Pancreas (tissue), 10 donors: ENCODE data around the gene ST6GALNAC3. TPM values are rescaled to one million over a fixed set of nuclear protein-coding genes. Genes with fewer than 3 reads are reported as not detected.

Experiments
- ATAC-seq, 4 donors: fragments of 200-7000 bp; cut with Tn5 transposase; one replicate each; pipeline versions ENCODE4 v1.8.0 to v1.9.1; 2020; ENCODE audit warnings: mild to moderate bottlenecking in 4 of 4, moderate library complexity in 4 of 4
- DNase-seq, 6 donors: peaks; one replicate each; pipeline ENCODE4 v3.0.0-alpha.2; 2020
- FAIRE-seq: peaks from 2 replicates; lab custom pipeline; 2012; peaks lifted over from hg19 to GRCh38; lab: Jason Lieb, UNC
- H3K27ac ChIP-seq, 4 donors: fragments of 200-600 bp; sonication (generic); 1 replicate in 3 of 4; 2 replicates in 1 of 4; pipeline versions ENCODE4 v1.5.0 to v1.8.0; 2020
- H3K27me3 ChIP-seq, 4 donors: fragments of 200-600 bp; one replicate each; pipeline ENCODE4 v1.8.0; 2021
- H3K36me3 ChIP-seq, 3 donors: fragments of 200-600 bp; sonication (generic) in 1 of 3; one replicate each; pipeline versions ENCODE4 v1.5.0 to v1.8.0; 2020 to 2021
- H3K4me1 ChIP-seq, 3 donors: fragments of 200-600 bp; one replicate each; pipeline ENCODE4 v1.8.0; 2021
- H3K4me3 ChIP-seq, 4 donors: fragments of 200-600 bp; sonication (generic) in 2 of 4; one replicate each; pipeline versions ENCODE4 v1.5.0 to v1.8.0; 2020 to 2021
- H3K9me3 ChIP-seq, 4 donors: fragments of 200-600 bp; one replicate each; pipeline ENCODE4 v1.8.0; 2021
- CTCF ChIP-seq, 4 donors: fragments of 200-600 bp; sonication (generic) in 3 of 4; IDR thresholded peaks; one replicate each; pipeline versions ENCODE4 v1.5.0 to v1.8.0; 2021; ENCODE audit warnings: antibody characterized with exemption in 4 of 4
- whole genome bisulfite sequencing, 2 donors: extraction: QIAGEN DNeasy Blood & Tissue Kit; methylation state at CpG; one replicate each; pipeline ENCODE4 v1.1.7; 2013; 5-methylcytosine and 5-hydroxymethylcytosine counted together
- intact Hi-C, 3 donors: fragments of 100-400 bp; cut with DNase I; formaldehyde crosslinking; loops; one replicate each; pipeline versions ENCODE4 v1.11.1 to v1.14.2; 2022
- polyA plus RNA-seq, 2 donors: library from polyadenylated mRNA; stranded (reverse); fragments of 200-250 nt; gene quantifications; one replicate each; pipeline ENCODE4 v1.2.3, GENCODE V29; 2013
- total RNA-seq, 6 donors: library from RNA; stranded (reverse); fragmentation: NEBNext Ultra II Directional in 4 of 6; extraction: Animal tissue kit (Norgen Biotek cat#: 25700) in 4 of 6; gene quantifications; one replicate each; pipeline versions ENCODE4 v1.2.1 to v1.2.4, GENCODE V29; 2021 to 2023
- donor health status: healthy with polysubstance abuse.
- donor health status: DM: no; HTN: no; CAD: no; lungs with moderate emphysema.
- donor health status: DM: no; HTN: no; CAD: no.
- donor health status: control.
- donor health status: control.
- donor health status: Bipolar disorder and iron deficiency.
- donor health status: DM: yes; HTN: yes; CAD: no.
- donor health status: DM: no; HTN: no; CAD: no.
- donor health status: DM: no; HTN: no; CAD: no.
- donor health status: DM: yes; HTN: yes; CAD: no.

ST6GALNAC3 gene
- total and polyA plus RNA-seq, 8 donors, result 0.35 to 2.0 (median 0.80) TPM

- TF ChIP-seq CTCF (IDR thresholded peaks at IDR 0.05), result no peak
- no peaks in the 10 kb centered on the region for H3K4me1 ChIP-seq
- no peaks in the 10 kb centered on the region for H3K27me3 ChIP-seq
- no peaks in the 10 kb centered on the region for H3K9me3 ChIP-seq
- DNase-seq (no peak), ATAC-seq (no peak), FAIRE-seq (no peak)
- intact Hi-C loops, result no loop called here
- 58 to 93% methylated on average over 1 of the region's 1 CpG for WGBS, 2 donors
- no peaks in the 10 kb centered on the region for H3K36me3 ChIP-seq
- H3K27ac ChIP-seq, result no peak overlapping the region
- no peak overlapping the region for H3K4me3 ChIP-seq
These were observed 516.9 kb downstream of the ST6GALNAC3 start for GRCh38 chr1:76591461-76591860.

GRCh38 chr1:76591963-76592362 lies 517.4 kb downstream of the ST6GALNAC3 start:
- FAIRE-seq (no peak), ATAC-seq (no peak), DNase-seq (no peak)
- intact Hi-C loops, result no loop called here
- Histone ChIP-seq H3K36me3 (no peaks in the 10 kb centered on the region), H3K4me3 (no peak overlapping the region), H3K9me3 (no peaks in the 10 kb centered on the region), H3K4me1 (no peaks in the 10 kb centered on the region), H3K27ac (no peak overlapping the region), H3K27me3 (no peaks in the 10 kb centered on the region)
- no peak for TF ChIP-seq CTCF (IDR thresholded peaks at IDR 0.05)
- WGBS, 2 donors, result 83 to 90% methylated on average over 2 of the region's 2 CpGs

GRCh38 chr1:76593141-76593540 lies 518.6 kb downstream of the ST6GALNAC3 start:
- Histone ChIP-seq H3K27me3 (no peaks in the 10 kb centered on the region), H3K4me3 (no peak overlapping the region), H3K4me1 (no peaks in the 10 kb centered on the region), H3K9me3 (no peaks in the 10 kb centered on the region), H3K36me3 (no peaks in the 10 kb centered on the region), H3K27ac (no peak overlapping the region)
- no peak for DNase-seq
- ATAC-seq, result peak in 1 of 4 donors; percentile 40
- TF ChIP-seq CTCF (IDR thresholded peaks at IDR 0.05), result no peak
- intact Hi-C loops, result no loop called here
- no peak for FAIRE-seq

- Histone ChIP-seq H3K4me1 (no peaks in the 10 kb centered on the region), H3K36me3 (no peaks in the 10 kb centered on the region), H3K9me3 (no peaks in the 10 kb centered on the region), H3K4me3 (no peak overlapping the region), H3K27ac (no peak overlapping the region), H3K27me3 (no peaks in the 10 kb centered on the region)
- intact Hi-C loops, result no loop called here
- ATAC-seq (peak in 1 of 4 donors; percentile 52), FAIRE-seq (no peak), DNase-seq (no peak)
- no peak for TF ChIP-seq CTCF (IDR thresholded peaks at IDR 0.05)
- 76 to 82% methylated on average over 3 of the region's 3 CpGs for WGBS, 2 donors
These were observed 519.1 kb downstream of the ST6GALNAC3 start for GRCh38 chr1:76593618-76594017.

- no peak for TF ChIP-seq CTCF (IDR thresholded peaks at IDR 0.05)
- FAIRE-seq (no peak), ATAC-seq (peak in 1 of 4 donors; percentile 31), DNase-seq (no peak)
- Histone ChIP-seq H3K4me1 (no peaks in the 10 kb centered on the region), H3K27me3 (no peaks in the 10 kb centered on the region), H3K9me3 (no peaks in the 10 kb centered on the region), H3K27ac (no peak overlapping the region), H3K4me3 (no peak overlapping the region), H3K36me3 (no peaks in the 10 kb centered on the region)
- intact Hi-C loops, result no loop called here
- 54 to 74% methylated on average over 4 of the region's 4 CpGs for WGBS, 2 donors
These were observed 520.5 kb downstream of the ST6GALNAC3 start for GRCh38 chr1:76595024-76595423.
